GM12878 (cell line): ENCODE data around the gene LYG1. TPM values are rescaled to one million over a fixed set of nuclear protein-coding genes. Genes with fewer than 3 reads are reported as not detected.

ENCODE experiments used
- ATAC-seq: fragments of 200-7000 bp; cut with Tn5 transposase; 3 replicates; pipeline ENCODE4 v1.9.1; 2020; ENCODE audit warnings: mild to moderate bottlenecking, moderate library complexity
- BruUV-seq: library from RNA; stranded (reverse); fragments of 400-500 nt; replicated peaks from 2 replicates; lab custom pipeline; 2021; lab: Mats Ljungman, UMichigan
- CTCF ChIA-PET: fragments of 300-600 bp; sonication (Branson Sonifier 250); formaldehyde crosslinking; extraction: SDS; loops from one replicate; lab custom pipeline; 2021; ENCODE audit warnings: inconsistent platforms; lab: Yijun Ruan, JAX
- POLR2A ChIA-PET: fragments of 350-600 bp; formaldehyde crosslinking; extraction: SDS; loops from one replicate; lab custom pipeline; 2021; ENCODE audit warnings: inconsistent platforms; lab: Charles Lee
- RAD21 ChIA-PET: fragments of 300-600 bp; sonication (Branson Sonifier 250); formaldehyde crosslinking; loops from one replicate; lab custom pipeline; 2023; ENCODE audit warnings: antibody characterized with exemption; ENCODE audit not compliant: unreplicated experiment; lab: Charles Lee
- SMC1A ChIA-PET: fragments of 300-600 bp; sonication (Branson Sonifier 250); formaldehyde crosslinking; loops from one replicate; lab custom pipeline; 2023; ENCODE audit not compliant: unreplicated experiment, uncharacterized antibody; lab: Charles Lee
- DNase-seq: peaks from one replicate; pipeline ENCODE4 v3.0.0-alpha.2; 2011; ENCODE audit warnings: low read depth, low spot score
- FAIRE-seq: peaks from 3 replicates; lab custom pipeline; 2011; peaks lifted over from hg19 to GRCh38; lab: Jason Lieb, UNC
- H2AFZ ChIP-seq: 2 replicates; pipeline ENCODE4 v1.6.0; 2011; ENCODE audit warnings: low read depth, low read length, control low read depth; ENCODE audit not compliant: control insufficient read depth
- H3K27ac ChIP-seq: 2 replicates; pipeline ENCODE4 v1.5.1; 2011; ENCODE audit warnings: control low read depth; ENCODE audit not compliant: control insufficient read depth, insufficient read depth
- H3K27me3 ChIP-seq, 2 experiments: replicated peaks in 1 of 2; 2 replicates each; pipeline versions ENCODE4 v1.6.0 to v1.6.1; 2011; ENCODE audit warnings: low read length in 1 of 2; ENCODE audit not compliant: control insufficient read depth in 2 of 2, insufficient read depth in 2 of 2
- H3K36me3 ChIP-seq, 2 experiments: 2 replicates each; pipeline ENCODE4 v1.5.1; 2011; ENCODE audit warnings: low read length in 1 of 2; ENCODE audit not compliant: control insufficient read depth in 2 of 2, insufficient read depth in 2 of 2
- H3K4me1 ChIP-seq: 2 replicates; pipeline ENCODE4 v1.6.1; 2011; ENCODE audit warnings: mild to moderate bottlenecking, low read length, moderate library complexity, mixed read lengths; ENCODE audit not compliant: control insufficient read depth, insufficient read depth
- H3K4me2 ChIP-seq: 2 replicates; pipeline ENCODE4 v1.6.0; 2011; ENCODE audit warnings: control low read depth; ENCODE audit not compliant: control insufficient read depth, insufficient read depth
- H3K4me3 ChIP-seq: fragments of 200-600 bp; sonication (generic); 2 replicates; pipeline ENCODE4 v1.5.1; 2016
- H3K79me2 ChIP-seq: 2 replicates; pipeline ENCODE4 v1.6.0; 2011; ENCODE audit warnings: low read length; ENCODE audit not compliant: control insufficient read depth, insufficient read depth
- H3K9ac ChIP-seq: 2 replicates; pipeline ENCODE4 v1.8.0; 2011; ENCODE audit warnings: low read length, control low read depth, mixed read lengths; ENCODE audit not compliant: control insufficient read depth, insufficient read depth
- H3K9me3 ChIP-seq: replicated peaks from 3 replicates; pipeline ENCODE4 v1.5.1; 2011; ENCODE audit warnings: mild to moderate bottlenecking, low read length; ENCODE audit not compliant: control insufficient read depth, insufficient read depth
- H4K20me1 ChIP-seq: 2 replicates; pipeline ENCODE4 v1.6.0; 2011; ENCODE audit not compliant: control insufficient read depth, insufficient read depth
- ATF7 ChIP-seq: fragments of 450-650 bp; IDR thresholded peaks from 2 replicates; pipeline ENCODE4 v1.6.1; 2016; ENCODE audit warnings: low read depth, mild to moderate bottlenecking
- E4F1 ChIP-seq: fragments of 450-650 bp; IDR thresholded peaks from 2 replicates; pipeline ENCODE4 v1.6.1; 2018; ENCODE audit warnings: borderline replicate concordance, mild to moderate bottlenecking; ENCODE audit not compliant: partially characterized antibody
- EP300 ChIP-seq, 2 experiments: fragments of 150-350 bp in 1 of 2; IDR thresholded peaks; 2 replicates each; pipeline ENCODE4 v1.6.1; 2011 to 2012; ENCODE audit warnings: low read depth in 2 of 2, low read length in 2 of 2, borderline replicate concordance in 1 of 2, improper control_type of control experiment in 1 of 2, inconsistent platforms in 1 of 2; ENCODE audit not compliant: control insufficient read depth in 1 of 2
- GATAD2B ChIP-seq: fragments of 450-650 bp; conservative IDR thresholded peaks from 2 replicates; pipeline ENCODE4 v1.6.1; 2017; ENCODE audit warnings: low read depth, mild to moderate bottlenecking, moderate library complexity
- HCFC1 ChIP-seq: fragments of 150-350 bp; IDR thresholded peaks from 2 replicates; pipeline ENCODE4 v1.6.1; 2014; ENCODE audit warnings: low read length
- HDGF ChIP-seq: fragments of 450-650 bp; IDR thresholded peaks from 2 replicates; pipeline ENCODE4 v1.6.1; 2016; ENCODE audit warnings: antibody characterized with exemption
- IKZF2 ChIP-seq, 2 experiments: fragments of 450-650 bp; IDR thresholded peaks; 2 replicates each; pipeline ENCODE4 v1.6.1; 2017; ENCODE audit warnings: mild to moderate bottlenecking in 2 of 2, moderate library complexity in 2 of 2
- MYB ChIP-seq: fragments of 150-350 bp; IDR thresholded peaks from 2 replicates; pipeline ENCODE4 v1.6.1; 2014; ENCODE audit warnings: mild to moderate bottlenecking, low read depth, low read length, borderline replicate concordance
- NBN ChIP-seq: fragments of 450-650 bp; IDR thresholded peaks from 2 replicates; pipeline ENCODE4 v1.6.1; 2016
- NR2C2 ChIP-seq: IDR thresholded peaks from 2 replicates; pipeline ENCODE4 v1.6.1; 2011; ENCODE audit warnings: borderline replicate concordance, low read depth; ENCODE audit not compliant: control insufficient read depth, insufficient read length
- POLR2AphosphoS5 ChIP-seq: IDR thresholded peaks from 2 replicates; pipeline ENCODE4 v1.6.1; 2011; ENCODE audit warnings: mild to moderate bottlenecking, low read length, inconsistent platforms
- PRDM15 ChIP-seq: fragments of 450-650 bp; formaldehyde crosslinking; IDR thresholded peaks from 2 replicates; pipeline ENCODE4 v1.4.0; 2020; ENCODE audit warnings: mild to moderate bottlenecking, moderate library complexity
- SIX5 ChIP-seq: IDR thresholded peaks from 2 replicates; pipeline ENCODE4 v1.6.1; 2011; ENCODE audit warnings: mild to moderate bottlenecking, low read depth, low read length, moderate library complexity; ENCODE audit not compliant: severe bottlenecking
- TBL1XR1 ChIP-seq: IDR thresholded peaks from 2 replicates; pipeline ENCODE4 v1.6.1; 2012; ENCODE audit warnings: low read depth, low read length, improper control_type of control experiment
- TCF7 ChIP-seq: IDR thresholded peaks from 2 replicates; pipeline ENCODE4 v1.6.1; 2014; ENCODE audit warnings: antibody characterized with exemption, borderline replicate concordance
- ZNF24 ChIP-seq: fragments of 450-650 bp; IDR thresholded peaks from 2 replicates; pipeline ENCODE4 v1.6.1; 2017; ENCODE audit warnings: antibody characterized with exemption, mild to moderate bottlenecking
- WGBS: methylation state at CpG from one replicate; pipeline ENCODE4 v1.1.6; 2016; ENCODE audit warnings: low lambda C conversion rate; ENCODE audit not compliant: insufficient replicate concordance, insufficient coverage; ENCODE audit errors: missing lambda C conversion rate; 5-methylcytosine and 5-hydroxymethylcytosine counted together
- in situ Hi-C: fragments of 300-500 bp; cut with MboI; formaldehyde crosslinking; loops from 9 replicates; pipeline ENCODE4 v1.14.3; 2018; ENCODE audit warnings: mixed read lengths
- intact Hi-C: fragments of 100-400 bp; cut with micrococcal nuclease; formaldehyde crosslinking; loops from one replicate; pipeline ENCODE4 v1.14.2; 2022; ENCODE audit not compliant: unreplicated experiment
- polyA plus RNA-seq, 11 experiments: library from polyadenylated mRNA; depleted of rRNA in 4 of 11; unstranded in 6 of 11; stranded (reverse) in 5 of 11; fragments of >200 nt; fragmentation: Nextera tagmentation in 4 of 11; fragmentation: Illumina TruSeq in 1 of 11; extraction: Ambion mirVana in 4 of 11; extraction: Trizol in 1 of 11; gene quantifications; 1 replicate in 1 of 11; 2 replicates in 10 of 11; pipeline versions ENCODE4 v1.2.1 to v1.2.3, GENCODE V29; 2011 to 2016; ENCODE audit warnings: inconsistent platforms in 2 of 11, missing spikeins in 2 of 11, low read depth in 1 of 11
- total RNA-seq, 4 experiments: library from RNA; depleted of rRNA in 3 of 4; stranded (reverse); fragments of >200 nt in 3 of 4; fragmentation: Illumina TruSeq in 1 of 4; extraction: Trizol in 1 of 4; gene quantifications; 2 replicates each; pipeline versions ENCODE4 v1.2.1 to v1.2.3, GENCODE V29; 2013 to 2021

Gene LYG1
- total and polyA plus RNA-seq, 10 of the 15 experiments (the other 5 are each of a cell fraction or from before 2014, with no cell fraction given) = 0.27 to 1.3 (median 0.79) TPM; not detected in 1

GRCh38 chr2:99337113-99338028, 36.4 kb upstream of the LYG1 start, which contains the start of gene EIF5B:
Gene EIF5B (plus strand): TSS chr2:99337389. CDS start chr2:99337555, 166 bp downstream.
- in situ Hi-C loops = no loop called here
- Histone ChIP-seq H3K79me2 (peaks cover 79% of the 10 kb centered on the region), H3K4me2 (peak within 1 kb of the TSS; percentile 98), H3K4me1 (peaks cover 5% of the 10 kb centered on the region), H3K27ac (peak within 1 kb of the TSS; percentile 98), H3K36me3 (peaks cover 0 to 10% of the 10 kb centered on the region in 2 experiments; a peak in 1 of 4 replicates), H3K27me3 (no peaks in the 10 kb centered on the region), H3K9me3 (no peaks in the 10 kb centered on the region), H4K20me1 (no peaks in the 10 kb centered on the region), H3K4me3 (peak within 1 kb of the TSS; percentile 89), H3K9ac (peak within 1 kb of the TSS; percentile 85), H2AFZ (peak within 1 kb of the TSS; percentile 98)
- ATAC-seq (peak; percentile 87), FAIRE-seq (peak; percentile 77), DNase-seq (peak; percentile 90)
- ChIA-PET SMC1A (interaction anchor here (0.8 to 5.6 kb wide), 12 partner anchors 10 to 177 kb away, joined by 3 to 32 read pairs (median 4); no protein-coding TSS in a partner anchor), CTCF (interaction anchor here (0.7 to 2.7 kb wide), 12 partner anchors 8 to 196 kb away, joined by 3 to 15 read pairs (median 6); partner anchors contain the start of genes C2orf15, LIPT1, REV1 and TSGA10), POLR2A (interaction anchor here (0.6 to 3.6 kb wide), 10 partner anchors 11 to 1645 kb away, joined by 3 to 30 read pairs (median 4); partner anchors contain the start of genes C2orf15, LIPT1 and TSGA10), RAD21 (interaction anchor here (0.8 to 4.5 kb wide), 6 partner anchors 10 to 606 kb away, joined by 3 to 29 read pairs (median 4); partner anchors contain the start of genes C2orf15 and MGAT4A)
- no TSS peak for BruUV-seq
- WGBS = under 1% methylated on average over 77 of the region's 87 CpGs
- intact Hi-C loops = loop anchor here (5.0 kb wide), 1 partner anchor 250 kb away; no protein-coding TSS in a partner anchor
- 0 out of 2 replicates have a peak, but pooled peaks have one; percentile 27 for TF ChIP-seq TCF7
- peak; percentile 5 to 19; a peak in 1 of 4 replicates for TF ChIP-seq EP300 (IDR thresholded peaks at IDR 0.05; ENCODE audit: borderline replicate concordance in 1 of 2, control insufficient read depth in 1 of 2, low read depth in 2 of 2, low read length in 2 of 2)
- peak; percentile 83 for TF ChIP-seq HDGF
- TF ChIP-seq SIX5 = peak; percentile 50
- no peak for TF ChIP-seq E4F1
- TF ChIP-seq PRDM15 = no peak
- peak; percentile 22; the same call in 1 of the 2 replicates for TF ChIP-seq NBN
- TF ChIP-seq MYB = peak; percentile 63; the same call in 1 of the 2 replicates
- peak; percentile 25 for TF ChIP-seq GATAD2B
- TF ChIP-seq ATF7 = no peak
- TF ChIP-seq NR2C2 = no peak
- peak; percentile 92 for TF ChIP-seq POLR2AphosphoS5
- peak; percentile 75 for TF ChIP-seq HCFC1
- TF ChIP-seq IKZF2 (IDR thresholded peaks at IDR 0.05) = peak in 1 of 2 experiments; percentile 23; a peak in 1 of 4 replicates
- TF ChIP-seq TBL1XR1 = 0 out of 2 replicates have a peak, but pooled peaks have one; percentile 62
- TF ChIP-seq ZNF24 = peak; percentile 36; the same call in 1 of the 2 replicates
